Osteoblast (primary cell): Measurements from ENCODE around the gene TEKTIP1. TPM values are rescaled to one million over a fixed set of nuclear protein-coding genes. Genes with fewer than 3 reads are reported as not detected.

ENCODE experiments used
- DNase-seq: peaks from one replicate; pipeline ENCODE4 v3.0.0; 2011; ENCODE audit warnings: low spot score, mixed read lengths; ENCODE audit not compliant: insufficient read length; ENCODE audit errors: missing footprints
- H2AFZ ChIP-seq: 2 replicates; pipeline ENCODE4 v1.6.0; 2011; ENCODE audit warnings: mild to moderate bottlenecking, low read length
- H3K27ac ChIP-seq: 2 replicates; pipeline ENCODE4 v1.5.1; 2011; ENCODE audit warnings: mild to moderate bottlenecking, low read depth, low read length, moderate library complexity
- H3K27me3 ChIP-seq: 2 replicates; pipeline ENCODE4 v1.6.0; 2012; ENCODE audit warnings: mild to moderate bottlenecking, control low read depth, inconsistent platforms, low read length, moderate library complexity; ENCODE audit not compliant: insufficient read depth
- H3K36me3 ChIP-seq: 2 replicates; pipeline ENCODE4 v1.5.1; 2011; ENCODE audit warnings: mild to moderate bottlenecking, low read length, control low read depth, moderate library complexity; ENCODE audit not compliant: insufficient read depth
- H3K4me1 ChIP-seq: 2 replicates; pipeline ENCODE4 v1.5.1; 2011; ENCODE audit warnings: mild to moderate bottlenecking, low read length, control low read depth, moderate library complexity; ENCODE audit not compliant: insufficient read depth
- H3K4me2 ChIP-seq: 2 replicates; pipeline ENCODE4 v1.6.0; 2011; ENCODE audit warnings: mild to moderate bottlenecking, low read length; ENCODE audit not compliant: insufficient read depth
- H3K4me3 ChIP-seq: fragments of 200-600 bp; sonication (generic); 3 replicates; pipeline ENCODE4 v1.5.1; 2012; ENCODE audit warnings: mild to moderate bottlenecking, low read length, inconsistent platforms; ENCODE audit not compliant: insufficient read depth
- H3K79me2 ChIP-seq: 2 replicates; pipeline ENCODE4 v1.6.0; 2012; ENCODE audit warnings: mild to moderate bottlenecking, low read length, control low read depth, inconsistent platforms; ENCODE audit not compliant: insufficient read depth
- H3K9me3 ChIP-seq: 2 replicates; pipeline ENCODE4 v1.5.1; 2011; ENCODE audit warnings: low read depth, low read length, control low read depth
- H4K20me1 ChIP-seq: 2 replicates; pipeline ENCODE4 v1.6.0; 2012; ENCODE audit warnings: mild to moderate bottlenecking, low read length, control low read depth; ENCODE audit not compliant: insufficient read depth
- total RNA-seq: library from RNA; depleted of rRNA; stranded (reverse); fragments of >200 nt; gene quantifications from 2 replicates; pipeline ENCODE4 v1.2.3, GENCODE V29; 2012
- TF ChIP-seq, protein P1 (sequence below): IDR thresholded peaks from 2 replicates; pipeline ENCODE4 v1.5.1; 2011; ENCODE audit warnings: mild to moderate bottlenecking, low read depth, low read length, moderate library complexity; ENCODE audit errors: extremely low read depth

TEKTIP1 gene
- total RNA-seq, 1 donor, result not detected

DNA sequence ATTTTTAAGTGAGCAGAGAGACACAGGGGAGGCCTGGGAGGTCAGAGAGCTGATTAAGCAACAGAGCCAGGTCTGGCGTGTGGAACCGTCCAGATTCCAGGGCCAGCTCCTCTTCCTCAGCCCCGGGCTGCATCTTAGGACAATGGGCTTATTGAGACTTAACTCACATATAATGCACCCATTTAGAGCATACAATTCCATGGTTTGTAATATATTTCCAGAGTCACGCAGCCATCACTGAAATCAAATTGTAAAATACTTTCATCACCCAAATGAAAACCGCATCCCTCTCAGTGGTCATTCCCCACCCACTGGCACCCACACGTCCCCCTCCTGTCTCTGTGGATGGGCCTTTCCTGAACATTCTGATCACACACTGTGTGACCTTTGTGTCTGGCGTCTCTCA is 31.6 kb downstream of the TEKTIP1 start:
- TF ChIP-seq, protein P1, sequence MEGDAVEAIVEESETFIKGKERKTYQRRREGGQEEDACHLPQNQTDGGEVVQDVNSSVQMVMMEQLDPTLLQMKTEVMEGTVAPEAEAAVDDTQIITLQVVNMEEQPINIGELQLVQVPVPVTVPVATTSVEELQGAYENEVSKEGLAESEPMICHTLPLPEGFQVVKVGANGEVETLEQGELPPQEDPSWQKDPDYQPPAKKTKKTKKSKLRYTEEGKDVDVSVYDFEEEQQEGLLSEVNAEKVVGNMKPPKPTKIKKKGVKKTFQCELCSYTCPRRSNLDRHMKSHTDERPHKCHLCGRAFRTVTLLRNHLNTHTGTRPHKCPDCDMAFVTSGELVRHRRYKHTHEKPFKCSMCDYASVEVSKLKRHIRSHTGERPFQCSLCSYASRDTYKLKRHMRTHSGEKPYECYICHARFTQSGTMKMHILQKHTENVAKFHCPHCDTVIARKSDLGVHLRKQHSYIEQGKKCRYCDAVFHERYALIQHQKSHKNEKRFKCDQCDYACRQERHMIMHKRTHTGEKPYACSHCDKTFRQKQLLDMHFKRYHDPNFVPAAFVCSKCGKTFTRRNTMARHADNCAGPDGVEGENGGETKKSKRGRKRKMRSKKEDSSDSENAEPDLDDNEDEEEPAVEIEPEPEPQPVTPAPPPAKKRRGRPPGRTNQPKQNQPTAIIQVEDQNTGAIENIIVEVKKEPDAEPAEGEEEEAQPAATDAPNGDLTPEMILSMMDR, result no peak
- no peak overlapping the region for H3K4me3 ChIP-seq

DNA sequence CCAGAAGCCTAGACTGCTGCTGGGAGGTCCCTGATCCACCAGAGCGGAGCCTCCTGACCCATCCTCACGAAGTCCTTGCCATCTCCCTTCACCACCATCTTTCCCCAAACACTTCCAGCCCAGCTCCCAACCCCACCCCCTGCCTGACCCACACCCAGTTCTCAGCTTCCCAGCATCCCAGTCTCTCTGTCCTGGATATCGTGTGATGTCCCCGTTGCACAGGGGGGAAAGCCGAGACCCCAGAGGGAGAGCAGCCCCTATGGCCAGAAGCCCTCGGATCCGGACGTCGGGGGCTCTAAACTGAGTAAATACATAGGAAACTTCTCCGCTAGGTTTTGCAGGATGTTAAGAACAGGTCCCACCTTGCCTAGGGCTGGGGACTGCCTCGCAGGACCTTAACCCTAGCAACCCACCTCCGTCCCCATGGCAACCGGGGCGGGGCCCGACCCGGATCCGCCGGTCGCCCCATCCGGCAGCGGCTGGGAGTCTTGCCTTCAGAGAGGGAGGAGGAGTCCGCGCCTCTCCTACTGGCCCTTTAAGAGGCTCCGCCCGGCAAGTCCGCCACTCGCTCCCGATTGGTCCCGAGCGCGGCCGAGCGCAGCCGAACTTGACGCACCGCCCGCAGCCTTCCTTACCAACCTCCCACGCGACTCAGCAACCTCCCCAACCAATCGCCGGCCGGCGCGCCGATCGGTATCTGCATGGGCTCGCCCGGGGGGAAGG is 33.3 kb downstream of the TEKTIP1 start:
- H3K36me3 ChIP-seq, result peaks cover 11% of the 10 kb centered on the region
- H2AFZ ChIP-seq, result peak overlapping the region; percentile 100
- H3K79me2 ChIP-seq, result peaks cover 5% of the 10 kb centered on the region
- DNase-seq, result peak; percentile 100
- no peaks in the 10 kb centered on the region for H3K27me3 ChIP-seq
- TF ChIP-seq, protein P1, result no peak
- peaks cover 7% of the 10 kb centered on the region for H3K4me1 ChIP-seq
- peak overlapping the region; percentile 78 for H3K27ac ChIP-seq
- peak overlapping the region; percentile 94 for H3K4me2 ChIP-seq
- H3K4me3 ChIP-seq, result peak overlapping the region; percentile 84
- no peaks in the 10 kb centered on the region for H4K20me1 ChIP-seq
- no peaks in the 10 kb centered on the region for H3K9me3 ChIP-seq

More for the DNA sequence above, 31.6 kb downstream of the TEKTIP1 start:
- H3K27ac ChIP-seq, result no peak overlapping the region
- peaks cover 6% of the 10 kb centered on the region for H3K36me3 ChIP-seq
- no peaks in the 10 kb centered on the region for H3K27me3 ChIP-seq
- H4K20me1 ChIP-seq, result no peaks in the 10 kb centered on the region
- no peaks in the 10 kb centered on the region for H3K9me3 ChIP-seq
- H3K79me2 ChIP-seq, result peaks cover 5% of the 10 kb centered on the region
- no peak overlapping the region for H2AFZ ChIP-seq
- no peak overlapping the region for H3K4me2 ChIP-seq
- peaks cover 7% of the 10 kb centered on the region for H3K4me1 ChIP-seq
- DNase-seq, result no peak

GRCh38 chr19:3572855-3573161 is 33.8 kb downstream of the TEKTIP1 start, which contains the start of gene HMG20B:
Gene HMG20B, plus strand, starts transcription at chr19:3572944. Its CDS starts 366 bp downstream, at chr19:3573310.
- no peaks in the 10 kb centered on the region for H3K9me3 ChIP-seq
- H3K4me2 ChIP-seq, result peak within 1 kb of the TSS; percentile 94
- no peak for DNase-seq
- H3K27ac ChIP-seq, result peak within 1 kb of the TSS; percentile 78
- peaks cover 5% of the 10 kb centered on the region for H3K79me2 ChIP-seq
- peak within 1 kb of the TSS; percentile 100 for H2AFZ ChIP-seq
- H3K4me3 ChIP-seq, result peak within 1 kb of the TSS; percentile 90
- H4K20me1 ChIP-seq, result no peaks in the 10 kb centered on the region
- no peaks in the 10 kb centered on the region for H3K27me3 ChIP-seq
- TF ChIP-seq, protein P1, result no peak
- H3K4me1 ChIP-seq, result peaks cover 7% of the 10 kb centered on the region
- peaks cover 11% of the 10 kb centered on the region for H3K36me3 ChIP-seq

DNA sequence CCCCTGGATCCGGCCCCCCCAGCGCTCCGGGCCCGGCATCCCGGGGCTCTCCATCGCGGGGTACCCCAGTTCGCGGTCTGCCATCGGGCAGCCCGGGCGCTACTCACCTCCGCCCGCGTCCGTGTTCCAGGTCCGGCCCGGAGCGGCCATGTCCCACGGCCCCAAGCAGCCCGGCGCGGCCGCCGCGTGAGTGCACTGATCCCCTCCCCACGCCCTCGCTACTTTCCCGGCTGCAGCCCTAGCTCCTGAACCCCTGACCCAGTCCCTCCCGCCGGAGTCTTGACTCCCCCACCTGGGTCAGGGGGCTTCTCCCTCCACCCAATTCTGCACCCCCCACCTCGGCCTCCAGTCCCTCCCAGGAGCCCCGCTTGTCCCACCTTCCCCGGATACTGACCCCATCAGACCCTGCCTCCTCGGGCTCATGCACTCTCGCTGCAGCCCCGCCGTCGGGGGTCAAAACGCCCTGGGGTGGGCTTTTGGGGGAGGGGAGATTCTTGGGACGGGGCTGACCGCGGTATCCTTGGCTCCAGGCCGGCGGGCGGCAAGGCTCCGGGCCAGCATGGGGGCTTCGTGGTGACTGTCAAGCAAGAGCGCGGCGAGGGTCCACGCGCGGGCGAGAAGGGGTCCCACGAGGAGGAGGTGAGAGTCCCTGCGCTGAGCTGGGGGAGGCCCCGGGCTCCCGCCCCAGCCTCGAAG is 34.3 kb downstream of the TEKTIP1 start:
- peak overlapping the region; percentile 41 for H3K27ac ChIP-seq

More for the DNA sequence above, 34.3 kb downstream of the TEKTIP1 start:
- Histone ChIP-seq H3K27me3 (no peaks in the 10 kb centered on the region), H3K4me2 (peak overlapping the region; percentile 86), H4K20me1 (no peaks in the 10 kb centered on the region), H2AFZ (peak overlapping the region; percentile 35), H3K9me3 (no peaks in the 10 kb centered on the region), H3K4me1 (peaks cover 7% of the 10 kb centered on the region), H3K36me3 (peaks cover 11% of the 10 kb centered on the region), H3K4me3 (peak overlapping the region; percentile 90), H3K79me2 (peaks cover 5% of the 10 kb centered on the region)
- peak; percentile 81 for DNase-seq
- TF ChIP-seq, protein P1, result no peak
